Upper lobe of left lung (tissue), 6 donors: Measurements from ENCODE around the gene SPOCK1. TPM values are rescaled to one million over a fixed set of nuclear protein-coding genes. Genes with fewer than 3 reads are reported as not detected.

ENCODE experiments used
- ATAC-seq, 2 donors: fragments of 200-7000 bp; cut with Tn5 transposase; one replicate each; pipeline ENCODE4 v1.9.1; 2022; ENCODE audit warnings: mild to moderate bottlenecking in 2 of 2, moderate library complexity in 2 of 2; ENCODE audit not compliant: low FRiP score in 2 of 2
- DNase-seq, 2 donors: peaks; one replicate each; pipeline ENCODE4 v3.0.0-alpha.2; 2019 to 2020
- H3K27ac ChIP-seq, 4 donors: fragments of 200-600 bp; sonication (generic); one replicate each; pipeline ENCODE4 v1.5.1; 2016 to 2019
- H3K27me3 ChIP-seq, 4 donors: fragments of 200-600 bp; sonication (generic); one replicate each; pipeline ENCODE4 v1.5.1; 2017 to 2019
- H3K36me3 ChIP-seq, 4 donors: fragments of 200-600 bp; sonication (generic); one replicate each; pipeline ENCODE4 v1.5.1; 2016 to 2019
- H3K4me1 ChIP-seq, 4 donors: fragments of 200-600 bp; sonication (generic); one replicate each; pipeline ENCODE4 v1.5.1; 2018 to 2019
- H3K4me3 ChIP-seq, 4 donors: fragments of 200-600 bp; sonication (generic); one replicate each; pipeline ENCODE4 v1.5.1; 2017 to 2019; ENCODE audit warnings: mild to moderate bottlenecking in 2 of 4, moderate library complexity in 1 of 4
- H3K9me3 ChIP-seq, 4 donors: fragments of 200-600 bp; sonication (generic); one replicate each; pipeline ENCODE4 v1.5.1; 2018 to 2019
- EP300 ChIP-seq, 4 donors: sonication (generic); formaldehyde crosslinking; IDR thresholded peaks; one replicate each; pipeline ENCODE4 v1.5.1; 2017; ENCODE audit warnings: antibody characterized with exemption in 4 of 4, control low read depth in 2 of 4
- POLR2A ChIP-seq, 4 donors: fragments of 450-650 bp; IDR thresholded peaks; one replicate each; pipeline ENCODE4 v1.5.1; 2016 to 2017; ENCODE audit warnings: antibody characterized with exemption in 4 of 4, mild to moderate bottlenecking in 2 of 4
- POLR2AphosphoS5 ChIP-seq, 2 donors: sonication (generic); formaldehyde crosslinking; IDR thresholded peaks; one replicate each; pipeline ENCODE4 v1.5.1; 2017; ENCODE audit warnings: antibody characterized with exemption in 2 of 2
- WGBS, 2 donors: methylation state at CpG; one replicate each; pipeline ENCODE4 v1.1.5; 2017 to 2018; 5-methylcytosine and 5-hydroxymethylcytosine counted together
- total RNA-seq, 6 donors: library from RNA; depleted of rRNA in 4 of 6; stranded (reverse); fragments of >200 nt in 4 of 6; gene quantifications; one replicate each; pipeline versions ENCODE4 v1.1.0 to v1.2.1, GENCODE V29; 2016 to 2021
- TF ChIP-seq, protein P1 (sequence below), 6 experiments: fragments of 450-650 bp in 4 of 6; fragments of 200-600 bp in 2 of 6; sonication (generic) in 2 of 6; IDR thresholded peaks; one replicate each; pipeline ENCODE4 v1.5.1; 2016 to 2019; ENCODE audit warnings: antibody characterized with exemption in 6 of 6
- donor health status: DM: no; HTN: no; CAD: no; lungs with moderate emphysema.
- donor health status: DM: no; HTN: yes; CAD: no; lungs with severe emphysema.

Gene SPOCK1
- total RNA-seq, 6 donors from 2014 or later, result 0.33 to 16.6 (median 2.0) TPM; not detected in 1

DNA sequence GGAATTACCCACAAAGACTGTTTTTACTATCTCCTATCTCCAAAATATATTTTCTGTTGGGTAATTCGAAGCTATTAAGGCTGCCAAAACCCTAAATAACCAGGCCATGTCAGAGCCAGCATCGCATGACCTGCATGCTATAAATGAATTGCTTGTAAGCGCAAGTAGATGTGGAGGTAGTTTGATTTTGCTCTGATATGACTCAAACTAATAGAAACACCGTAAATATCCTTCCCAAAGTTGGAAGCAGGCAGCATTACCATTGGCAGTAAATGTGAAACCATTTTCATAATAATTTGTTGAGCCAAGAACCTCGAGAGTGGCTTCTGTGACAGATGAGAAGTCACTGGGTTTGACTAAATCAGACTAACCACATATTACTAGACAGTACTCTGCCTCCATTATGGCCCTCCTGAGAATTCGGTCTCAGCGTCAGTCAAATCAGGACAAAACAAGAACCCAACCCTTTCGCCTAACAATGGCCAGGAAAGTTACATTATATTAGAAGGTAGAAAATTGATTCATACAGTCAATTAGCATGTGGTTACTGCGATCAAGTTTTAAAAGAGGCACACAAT lies 289.8 kb downstream of the SPOCK1 start:
- Histone ChIP-seq H3K4me3 (no peak overlapping the region), H3K27ac (no peak overlapping the region), H3K4me1 (peaks cover 0 to 7% (median 0%) of the 10 kb centered on the region in 4 donors), H3K9me3 (no peaks in the 10 kb centered on the region), H3K36me3 (no peaks in the 10 kb centered on the region), H3K27me3 (no peaks in the 10 kb centered on the region)
- TF ChIP-seq, protein P1, sequence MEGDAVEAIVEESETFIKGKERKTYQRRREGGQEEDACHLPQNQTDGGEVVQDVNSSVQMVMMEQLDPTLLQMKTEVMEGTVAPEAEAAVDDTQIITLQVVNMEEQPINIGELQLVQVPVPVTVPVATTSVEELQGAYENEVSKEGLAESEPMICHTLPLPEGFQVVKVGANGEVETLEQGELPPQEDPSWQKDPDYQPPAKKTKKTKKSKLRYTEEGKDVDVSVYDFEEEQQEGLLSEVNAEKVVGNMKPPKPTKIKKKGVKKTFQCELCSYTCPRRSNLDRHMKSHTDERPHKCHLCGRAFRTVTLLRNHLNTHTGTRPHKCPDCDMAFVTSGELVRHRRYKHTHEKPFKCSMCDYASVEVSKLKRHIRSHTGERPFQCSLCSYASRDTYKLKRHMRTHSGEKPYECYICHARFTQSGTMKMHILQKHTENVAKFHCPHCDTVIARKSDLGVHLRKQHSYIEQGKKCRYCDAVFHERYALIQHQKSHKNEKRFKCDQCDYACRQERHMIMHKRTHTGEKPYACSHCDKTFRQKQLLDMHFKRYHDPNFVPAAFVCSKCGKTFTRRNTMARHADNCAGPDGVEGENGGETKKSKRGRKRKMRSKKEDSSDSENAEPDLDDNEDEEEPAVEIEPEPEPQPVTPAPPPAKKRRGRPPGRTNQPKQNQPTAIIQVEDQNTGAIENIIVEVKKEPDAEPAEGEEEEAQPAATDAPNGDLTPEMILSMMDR (IDR thresholded peaks at IDR 0.05), result no peak
- no peak for TF ChIP-seq POLR2AphosphoS5 (IDR thresholded peaks at IDR 0.05)
- no peak for TF ChIP-seq EP300 (IDR thresholded peaks at IDR 0.05)
- no peak for TF ChIP-seq POLR2A (IDR thresholded peaks at IDR 0.05)
- DNase-seq (no peak), ATAC-seq (no peak)
- 83 to 84% methylated on average over 9 of the region's 9 CpGs for WGBS, 2 donors

DNA sequence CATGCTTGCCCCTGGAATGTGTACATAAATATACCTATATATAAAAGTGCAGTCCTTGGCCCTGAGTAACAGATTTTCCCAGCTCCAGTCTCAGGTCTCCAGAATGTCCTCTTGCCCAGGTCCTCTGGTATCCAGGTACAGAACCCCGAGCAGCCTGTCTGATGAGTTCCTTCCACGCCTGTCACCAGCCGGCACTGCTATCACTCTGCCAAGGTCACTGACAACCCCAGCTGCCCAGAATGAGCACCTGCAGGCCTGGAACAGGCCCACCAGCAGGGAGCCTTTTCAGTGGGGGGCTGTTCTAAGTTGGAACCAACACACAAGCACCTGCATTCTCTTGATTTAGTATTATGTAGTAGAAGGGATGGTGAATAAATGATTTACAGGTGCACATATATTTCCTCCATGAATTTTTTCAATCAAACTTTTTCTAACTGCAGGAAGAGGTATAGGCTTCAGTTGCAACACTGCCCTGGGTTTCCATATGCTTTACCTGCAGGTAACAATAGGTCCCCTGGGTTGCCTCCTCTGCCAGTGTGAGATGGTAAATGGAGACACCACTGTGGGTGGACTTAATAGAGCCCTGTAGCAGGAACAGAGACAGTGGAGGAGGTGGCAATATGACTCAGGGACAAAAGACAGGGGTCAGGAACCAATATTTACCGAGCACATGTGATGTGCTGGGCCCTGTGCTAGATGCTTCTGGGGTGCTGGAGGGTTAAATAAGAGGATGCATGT lies 291.9 kb downstream of the SPOCK1 start:
- Histone ChIP-seq H3K9me3 (no peaks in the 10 kb centered on the region), H3K4me1 (peaks cover 0 to 7% (median 0%) of the 10 kb centered on the region in 4 donors), H3K27me3 (peaks cover 0 to 4% (median 0%) of the 10 kb centered on the region in 4 donors), H3K36me3 (no peaks in the 10 kb centered on the region), H3K4me3 (no peak overlapping the region), H3K27ac (no peak overlapping the region)
- WGBS, 2 donors, result 72 to 81% methylated on average over 3 to 4 of the region's 4 CpGs
- TF ChIP-seq POLR2A (IDR thresholded peaks at IDR 0.05), result no peak
- TF ChIP-seq EP300 (IDR thresholded peaks at IDR 0.05), result no peak
- TF ChIP-seq, protein P1 (IDR thresholded peaks at IDR 0.05), result no peak
- no peak for TF ChIP-seq POLR2AphosphoS5 (IDR thresholded peaks at IDR 0.05)
- DNase-seq (no peak), ATAC-seq (no peak)

DNA sequence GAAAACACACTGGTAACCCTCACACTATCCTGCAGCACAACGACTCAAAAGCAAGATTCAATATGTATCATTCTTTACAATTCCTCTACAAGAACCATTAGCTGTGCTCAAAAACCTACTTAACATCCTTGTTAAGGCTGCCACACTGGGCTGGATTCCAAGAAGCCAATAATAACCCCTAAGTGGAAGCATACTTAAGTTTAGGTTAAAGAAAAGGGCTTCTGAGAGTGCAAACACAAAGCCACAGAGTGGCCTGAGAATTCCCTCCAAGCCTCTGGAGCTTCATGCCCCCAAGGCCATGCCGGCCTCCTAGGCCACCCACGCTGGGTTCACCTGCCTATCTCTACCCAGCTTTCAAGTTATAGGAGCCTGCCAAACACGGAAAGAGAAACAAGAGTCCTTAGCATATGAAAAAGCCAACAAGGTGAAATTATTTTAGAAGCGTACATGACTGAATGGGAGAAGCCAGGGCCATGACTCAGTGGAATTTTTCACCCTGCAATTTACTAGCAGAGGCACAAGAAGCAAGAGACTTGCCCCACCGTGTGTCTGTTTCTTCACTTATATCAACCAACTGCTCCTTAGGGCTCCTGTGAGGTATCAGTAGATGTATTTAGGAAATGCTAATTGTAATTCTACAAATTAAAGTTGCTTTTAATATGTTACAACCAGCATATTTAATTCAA lies 293.0 kb downstream of the SPOCK1 start:
- no peaks in the 10 kb centered on the region for H3K9me3 ChIP-seq
- ATAC-seq (peak; percentile 16 to 88), DNase-seq (peak; percentile 37 to 69)
- H3K27ac ChIP-seq, result no peak overlapping the region
- H3K4me1 ChIP-seq, result peaks cover 0 to 7% (median 0%) of the 10 kb centered on the region in 4 donors
- TF ChIP-seq POLR2AphosphoS5 (IDR thresholded peaks at IDR 0.05) (no peak), EP300 (IDR thresholded peaks at IDR 0.05) (no peak), POLR2A (IDR thresholded peaks at IDR 0.05) (no peak)
- TF ChIP-seq, protein P1 (IDR thresholded peaks at IDR 0.05), result no peak
- H3K4me3 ChIP-seq, result no peak overlapping the region
- H3K36me3 ChIP-seq, result no peaks in the 10 kb centered on the region
- H3K27me3 ChIP-seq, result peaks cover 0 to 4% (median 0%) of the 10 kb centered on the region in 4 donors
- 65 to 67% methylated on average over 6 of the region's 6 CpGs for WGBS, 2 donors

DNA sequence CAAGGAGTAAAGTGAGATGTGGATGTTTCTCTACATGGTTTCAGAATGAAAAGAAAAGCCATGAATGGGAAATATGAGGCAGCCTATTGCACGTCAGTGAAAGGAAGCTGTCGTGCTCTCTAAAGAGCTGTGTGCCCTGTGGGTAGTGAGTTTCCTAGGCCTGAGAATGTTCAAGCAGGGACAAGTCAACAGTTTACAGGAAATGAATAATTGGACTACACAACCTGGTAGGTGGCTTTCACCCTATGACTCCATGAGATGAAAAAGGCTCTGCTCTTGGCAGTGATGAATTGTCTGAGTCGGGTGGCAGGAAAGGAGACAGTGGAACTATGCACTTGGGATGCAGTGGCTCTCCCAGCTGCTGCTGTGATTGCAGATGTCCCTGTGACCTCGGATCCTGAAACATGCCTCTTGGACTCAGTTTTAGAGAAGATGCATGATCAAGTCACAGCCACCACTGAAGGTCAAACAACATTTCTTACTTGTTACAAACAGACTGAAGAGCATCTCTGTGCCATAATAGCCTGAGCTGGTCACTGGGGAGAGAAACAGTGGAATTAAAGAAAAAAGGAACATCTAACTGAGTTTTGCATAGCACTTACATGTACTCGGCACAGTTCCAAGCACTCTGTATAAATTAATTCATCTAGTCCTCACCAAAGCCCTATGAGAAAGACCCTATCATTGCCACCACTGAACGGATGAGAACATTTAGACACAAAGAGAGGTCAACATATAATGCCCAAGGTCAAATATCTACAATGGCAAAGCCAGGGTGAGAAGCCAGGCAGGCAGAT lies 293.7 kb downstream of the SPOCK1 start:
- Histone ChIP-seq H3K36me3 (no peaks in the 10 kb centered on the region), H3K4me1 (peaks cover 0 to 7% (median 0%) of the 10 kb centered on the region in 4 donors), H3K27me3 (peaks cover 0 to 4% (median 0%) of the 10 kb centered on the region in 4 donors), H3K4me3 (no peak overlapping the region), H3K9me3 (no peaks in the 10 kb centered on the region), H3K27ac (no peak overlapping the region)
- WGBS, 2 donors, result 51 to 63% methylated on average over 5 to 6 of the region's 6 CpGs
- TF ChIP-seq POLR2AphosphoS5 (IDR thresholded peaks at IDR 0.05) (no peak), EP300 (IDR thresholded peaks at IDR 0.05) (no peak), POLR2A (IDR thresholded peaks at IDR 0.05) (no peak)
- TF ChIP-seq, protein P1 (IDR thresholded peaks at IDR 0.05), result no peak
- DNase-seq (no peak), ATAC-seq (no peak)
